GM18868 (cell line): ENCODE measurements around the gene CYP1B1.
"Not testable (repeated sequence)": the region's sequence is repeated elsewhere in the genome, so short reads cannot be mapped to it uniquely, and the experiment has no call there.

Source experiments
- ATAC-seq: cut with Tn5 transposase; IDR thresholded peaks from one replicate; pipeline ENCODE4 v1.9.1; 2021; ENCODE audit warnings: mild to moderate bottlenecking, moderate library complexity; ENCODE audit not compliant: unreplicated experiment

CYP1B1 gene

DNA sequence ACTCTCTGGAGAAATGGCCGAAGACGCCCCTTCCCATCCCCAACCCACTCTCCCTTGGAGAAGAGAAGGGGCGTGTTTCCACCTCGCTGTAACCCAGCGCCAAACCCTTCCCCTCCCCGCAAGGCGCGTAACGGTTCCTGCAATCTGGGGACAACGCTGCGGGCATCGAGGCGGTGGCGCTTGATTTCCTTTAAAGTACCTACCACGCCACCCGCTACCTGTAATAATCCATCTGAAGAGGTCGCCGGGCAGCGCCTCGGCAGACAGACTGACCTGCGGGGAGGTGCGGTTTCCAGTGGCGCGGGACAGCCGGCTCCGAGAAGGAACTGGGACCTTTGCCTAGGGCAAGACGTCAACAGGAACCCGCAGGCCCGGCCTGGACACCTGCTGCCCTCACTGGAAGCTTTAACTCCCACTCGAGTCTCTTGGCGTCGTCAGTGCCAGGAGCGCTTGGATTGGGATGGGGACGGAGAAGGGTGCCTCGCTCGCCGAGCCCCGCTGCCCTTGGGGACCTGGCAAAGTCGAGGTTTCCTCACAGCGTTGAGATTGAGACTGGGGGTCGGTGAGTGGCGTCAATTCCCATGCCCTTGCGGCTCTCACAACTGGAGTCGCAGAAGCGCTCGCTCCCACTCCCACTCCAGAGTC lies at the start of gene CYP1B1:
CYP1B1 (minus strand) TSS at position 645 of the 645 bp plus-strand sequence. CDS start 763 bp downstream, outside the sequence.
- no peak for ATAC-seq

GRCh38 chr2:38125007-38125406 lies 49.1 kb upstream of the CYP1B1 start:
- ATAC-seq = no peak

GRCh38 chr2:38123911-38124310 lies 48.0 kb upstream of the CYP1B1 start:
- ATAC-seq = no peak

GRCh38 chr2:38122344-38122743 lies 46.4 kb upstream of the CYP1B1 start:
- ATAC-seq = no peak

- no peak for ATAC-seq
Observed at GRCh38 chr2:38121481-38121880, 45.5 kb upstream of the CYP1B1 start.

DNA sequence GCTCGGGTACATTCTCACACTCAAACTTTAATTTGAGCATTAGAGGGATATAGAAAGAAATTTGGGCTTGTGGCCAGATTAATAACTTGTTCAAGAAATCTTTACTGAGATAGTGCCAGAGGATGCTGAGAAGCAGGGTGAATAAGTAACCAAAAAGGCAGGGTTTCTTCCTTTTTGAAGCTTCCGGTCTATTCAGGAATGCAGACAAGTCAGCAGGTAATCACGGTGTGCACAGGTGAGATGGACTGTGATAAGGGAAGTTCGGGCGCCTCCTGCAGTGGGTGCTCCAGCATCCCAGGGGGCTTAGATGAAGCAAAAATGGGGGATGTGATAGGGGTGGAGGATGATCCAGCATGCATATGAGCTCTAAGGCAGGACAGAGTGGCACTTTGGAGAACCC lies 44.9 kb upstream of the CYP1B1 start:
- ATAC-seq = no peak

- ATAC-seq = no peak
Observed at GRCh38 chr2:38120264-38120592, 44.3 kb upstream of the CYP1B1 start.

GRCh38 chr2:38116762-38117161 lies 40.8 kb upstream of the CYP1B1 start:
- no peak for ATAC-seq

- ATAC-seq = no peak
Observed at GRCh38 chr2:38115216-38116032, 39.5 kb upstream of the CYP1B1 start.

DNA sequence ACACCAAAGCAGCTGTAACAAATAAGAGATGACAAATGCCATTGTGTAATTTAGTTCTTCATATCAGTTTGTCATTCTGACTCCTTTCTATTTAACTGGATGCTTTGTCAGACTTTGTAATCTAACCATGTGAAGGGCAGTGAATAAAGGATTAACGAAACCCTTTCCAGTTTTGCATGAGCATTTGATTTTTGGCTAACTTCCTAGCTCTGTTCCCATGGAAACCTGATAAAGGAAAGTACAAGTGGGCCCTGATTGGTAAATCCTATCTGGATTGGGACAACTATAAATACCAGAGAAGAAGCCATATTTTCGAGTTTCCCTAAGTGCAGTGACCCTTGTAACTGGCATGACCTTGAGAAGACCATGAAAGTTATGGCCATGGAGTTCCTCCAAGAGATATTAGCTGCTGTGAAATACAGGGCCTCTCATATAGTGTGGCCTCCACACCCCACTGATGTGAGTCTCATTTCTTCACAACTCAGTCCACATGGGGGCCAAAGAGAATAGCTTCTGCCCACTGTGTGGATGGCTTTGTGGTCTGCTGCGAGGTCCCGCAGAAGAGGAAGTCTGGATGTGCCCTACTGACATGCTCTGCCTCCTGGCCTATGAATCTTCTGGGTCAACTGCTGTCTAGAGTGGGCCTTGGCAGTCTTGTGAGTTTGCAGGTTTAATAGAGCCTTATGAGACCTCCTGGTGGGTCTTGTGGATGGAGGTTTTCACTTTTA lies 38.2 kb upstream of the CYP1B1 start:
- no peak for ATAC-seq

GRCh38 chr2:38113051-38113450 lies 37.1 kb upstream of the CYP1B1 start:
- no peak for ATAC-seq

- ATAC-seq = not testable (repeated sequence)
Observed at GRCh38 chr2:38111350-38111749, 35.4 kb upstream of the CYP1B1 start.

DNA sequence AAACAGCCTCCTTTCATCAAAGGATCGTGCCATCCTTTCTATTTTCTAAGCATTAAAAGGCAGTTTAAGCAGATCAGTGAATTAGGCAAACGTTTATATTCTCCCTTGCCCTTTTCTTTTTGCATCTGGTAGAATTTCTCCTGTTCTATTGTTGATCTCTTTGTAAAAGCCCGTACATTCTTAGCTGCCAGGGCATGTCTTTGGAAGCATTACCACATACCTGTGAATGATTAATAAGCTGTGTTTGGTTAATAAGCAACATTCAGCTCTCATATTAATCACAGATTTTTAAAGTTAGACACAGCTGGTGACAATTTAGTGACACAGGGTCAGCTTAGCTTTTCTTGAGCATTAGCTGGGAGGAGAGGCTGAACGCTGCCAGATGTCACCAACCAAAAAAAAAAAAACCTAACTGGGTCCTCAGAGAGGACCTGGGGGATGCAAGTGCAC lies 33.8 kb upstream of the CYP1B1 start:
- ATAC-seq = no peak

GRCh38 chr2:38108907-38109731 lies 33.2 kb upstream of the CYP1B1 start:
- ATAC-seq = no peak

DNA sequence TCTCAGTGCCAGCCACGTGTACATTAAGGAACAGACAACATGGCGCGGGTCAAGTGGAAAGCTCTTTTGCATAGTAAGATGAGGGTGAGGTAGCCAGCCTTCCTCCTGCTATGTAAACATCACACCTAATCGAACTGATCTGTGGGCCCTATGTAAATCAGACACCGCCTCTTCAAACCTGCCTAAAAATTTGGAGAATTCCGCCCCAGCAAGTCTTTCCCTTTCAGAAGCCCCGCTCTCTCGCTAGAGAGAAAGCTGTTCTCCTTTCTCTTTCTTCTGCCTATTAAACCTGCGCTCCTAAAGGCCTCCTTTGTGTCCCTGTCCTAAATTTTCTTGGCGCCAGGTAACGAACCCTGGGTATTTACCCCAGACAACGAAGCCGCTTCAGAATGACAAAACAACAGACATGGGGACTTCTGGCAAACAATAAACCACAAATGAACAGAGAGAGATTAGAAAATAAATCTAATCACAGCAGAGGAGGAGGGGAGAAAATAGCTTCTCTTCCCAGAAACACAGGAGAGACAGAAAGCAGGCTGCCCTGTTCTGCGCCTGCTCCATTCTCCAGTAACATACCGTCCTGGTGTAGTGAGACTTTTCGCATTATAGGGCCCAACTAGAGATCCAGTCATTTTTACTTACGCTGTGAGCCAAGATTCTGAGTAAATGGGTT lies 31.9 kb upstream of the CYP1B1 start:
- no peak for ATAC-seq

DNA sequence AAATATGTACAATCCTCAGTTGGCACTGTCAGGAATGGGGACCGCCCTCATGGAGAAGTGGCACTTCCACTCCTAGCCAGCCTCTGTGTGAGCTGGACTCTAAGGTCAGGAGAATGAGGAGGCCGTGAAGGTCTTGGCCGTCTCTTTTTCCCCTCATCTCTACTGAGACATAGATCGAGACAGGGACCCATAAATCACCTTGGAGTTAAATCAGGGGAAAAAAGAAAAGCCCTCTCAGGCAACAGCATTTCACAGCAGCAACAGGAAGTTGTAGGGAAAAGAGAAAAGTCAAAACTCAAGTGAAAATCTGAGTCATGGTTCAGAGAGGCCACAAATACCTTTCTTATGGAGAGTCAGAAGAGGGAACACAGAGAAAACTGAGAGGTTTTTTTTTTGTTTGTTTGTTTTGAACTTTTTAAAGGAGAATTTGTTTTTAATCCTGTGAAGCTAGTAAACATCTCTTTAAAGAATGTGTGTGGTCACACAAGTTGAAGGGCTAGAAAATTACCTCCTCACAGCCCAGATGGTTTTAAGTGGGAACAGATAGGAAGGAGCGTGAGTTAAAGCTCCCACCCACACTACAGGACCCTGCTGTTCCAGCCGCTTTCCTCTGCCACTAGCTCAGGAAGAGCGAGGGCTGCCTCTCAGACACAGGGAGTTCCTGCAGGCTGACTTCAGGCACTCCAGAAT lies 30.6 kb upstream of the CYP1B1 start:
- ATAC-seq = peak; percentile 63

DNA sequence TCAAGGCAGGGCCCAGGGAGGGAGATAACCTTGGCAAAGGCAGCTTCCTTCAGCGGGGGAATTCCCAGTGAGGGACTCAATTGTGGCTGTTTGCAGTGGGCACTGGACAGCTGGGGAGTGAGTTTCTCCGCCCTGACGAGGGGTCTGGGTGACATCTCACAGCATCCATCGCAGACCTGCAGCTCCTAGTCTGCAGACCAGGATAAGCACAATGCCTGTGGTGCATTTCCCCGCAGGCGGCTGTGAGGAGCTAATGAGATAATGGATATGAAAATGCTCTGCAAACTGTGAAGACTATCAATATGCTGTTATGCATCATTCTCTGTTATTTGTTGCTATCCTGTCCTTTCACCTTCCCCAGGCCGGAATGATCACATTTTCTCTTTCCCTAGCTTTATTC lies 30.0 kb upstream of the CYP1B1 start:
- ATAC-seq = no peak

DNA sequence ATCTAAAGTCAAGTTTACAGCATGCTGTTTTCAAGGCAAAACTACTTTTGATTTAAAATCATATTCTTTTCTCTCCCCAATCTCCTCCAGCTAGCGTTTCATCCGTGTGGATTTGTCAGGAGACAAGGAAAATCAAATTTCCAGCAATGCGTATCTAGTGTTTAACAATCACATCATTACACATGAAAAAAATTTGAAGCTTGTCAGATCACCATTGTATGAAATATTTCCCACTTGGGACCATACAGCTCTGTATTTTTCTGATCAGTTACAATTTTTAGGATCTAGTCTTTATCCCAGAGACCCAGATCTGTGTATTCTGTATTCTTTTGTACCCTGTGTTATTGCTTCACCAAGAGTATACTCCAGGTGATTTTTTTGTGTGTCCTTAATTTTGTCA lies 28.6 kb upstream of the CYP1B1 start:
- no peak for ATAC-seq

DNA sequence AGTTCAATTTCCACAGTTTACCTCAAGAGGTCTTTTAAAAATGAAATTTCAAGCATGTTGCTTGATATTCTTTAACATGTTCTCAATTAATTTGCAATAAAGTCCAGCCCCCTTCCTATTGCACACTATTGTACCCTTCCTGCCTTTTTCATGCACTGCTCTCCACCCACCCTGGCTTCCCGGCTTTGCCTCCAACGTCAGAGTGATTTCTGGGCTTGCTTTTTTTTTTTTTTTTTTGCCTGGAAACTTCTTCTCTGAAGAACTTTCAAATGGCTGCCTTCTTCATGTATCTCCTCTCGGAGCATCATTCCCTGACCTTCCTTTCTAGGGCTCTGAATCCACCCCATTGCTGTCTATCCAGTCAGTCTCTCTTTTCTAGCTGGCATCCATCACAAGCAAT lies 24.4 kb upstream of the CYP1B1 start:
- no peak for ATAC-seq
